Mucosa of stomach (tissue), 1 donor: ENCODE results near the gene NLRP5.
A peak's percentile ranks its signal among the peaks of the same experiment; 100 is the strongest.
"Not testable (repeated sequence)": the region's sequence is repeated elsewhere in the genome, so short reads cannot be mapped to it uniquely, and the experiment has no call there.

Source experiments
- H3K27me3 ChIP-seq: one replicate; pipeline ENCODE4 v1.7.0; 2013; ENCODE audit warnings: mild to moderate bottlenecking, low read length; ENCODE audit not compliant: control insufficient read depth, insufficient read depth
- H3K36me3 ChIP-seq: one replicate; pipeline ENCODE4 v1.7.0; 2013; ENCODE audit warnings: low read length; ENCODE audit not compliant: control insufficient read depth, insufficient read depth
- H3K4me1 ChIP-seq: one replicate; pipeline ENCODE4 v1.7.0; 2013; ENCODE audit warnings: mild to moderate bottlenecking, low read length; ENCODE audit not compliant: control insufficient read depth, insufficient read depth
- H3K4me3 ChIP-seq: one replicate; pipeline ENCODE4 v1.7.0; 2013; ENCODE audit warnings: low read length
- H3K9ac ChIP-seq: one replicate; pipeline ENCODE4 v1.7.0; 2013; ENCODE audit warnings: mild to moderate bottlenecking, low read length, moderate library complexity
- H3K9me3 ChIP-seq: one replicate; pipeline ENCODE4 v1.7.0; 2013; ENCODE audit warnings: mild to moderate bottlenecking, low read length, moderate library complexity; ENCODE audit not compliant: control insufficient read depth
- donor health status: Pancreatic carcinoma.

NLRP5 gene

GRCh38 chr19:56104423-56104822, 117.8 kb downstream of the NLRP5 start:
- Histone ChIP-seq H3K4me1 (peaks cover 38% of the 10 kb centered on the region), H3K36me3 (no peaks in the 10 kb centered on the region), H3K9ac (no peak overlapping the region), H3K27me3 (no peaks in the 10 kb centered on the region), H3K9me3 (no peaks in the 10 kb centered on the region), H3K4me3 (no peak overlapping the region)

- Histone ChIP-seq H3K4me1 (peaks cover 38% of the 10 kb centered on the region), H3K9me3 (no peaks in the 10 kb centered on the region), H3K27me3 (no peaks in the 10 kb centered on the region), H3K36me3 (no peaks in the 10 kb centered on the region), H3K9ac (peak overlapping the region; percentile 61), H3K4me3 (no peak overlapping the region)
Measured at GRCh38 chr19:56105090-56105701, 118.6 kb downstream of the NLRP5 start.

GRCh38 chr19:56105831-56106396, 119.3 kb downstream of the NLRP5 start:
- not testable (repeated sequence) for H3K27me3 ChIP-seq, H3K36me3 ChIP-seq, H3K9me3 ChIP-seq, H3K9ac ChIP-seq, H3K4me3 ChIP-seq
- peaks cover 45% of the 10 kb centered on the region for H3K4me1 ChIP-seq

GRCh38 chr19:56106397-56106849, 119.8 kb downstream of the NLRP5 start:
- Histone ChIP-seq H3K9me3 (no peaks in the 10 kb centered on the region), H3K4me1 (peaks cover 50% of the 10 kb centered on the region), H3K36me3 (no peaks in the 10 kb centered on the region), H3K4me3 (peak overlapping the region; percentile 9), H3K9ac (peak overlapping the region; percentile 65), H3K27me3 (no peaks in the 10 kb centered on the region)

- no peaks in the 10 kb centered on the region for H3K9me3 ChIP-seq
- no peaks in the 10 kb centered on the region for H3K36me3 ChIP-seq
- H3K9ac ChIP-seq = peak overlapping the region; percentile 65
- peak overlapping the region; percentile 9 for H3K4me3 ChIP-seq
- H3K4me1 ChIP-seq = peaks cover 56% of the 10 kb centered on the region
- no peaks in the 10 kb centered on the region for H3K27me3 ChIP-seq
Measured at GRCh38 chr19:56106993-56107392, 120.4 kb downstream of the NLRP5 start.

- H3K4me1 ChIP-seq = peaks cover 63% of the 10 kb centered on the region
- H3K4me3 ChIP-seq = no peak overlapping the region
- H3K27me3 ChIP-seq = no peaks in the 10 kb centered on the region
- H3K9ac ChIP-seq = peak overlapping the region; percentile 65
- H3K9me3 ChIP-seq = no peaks in the 10 kb centered on the region
- no peaks in the 10 kb centered on the region for H3K36me3 ChIP-seq
Measured at GRCh38 chr19:56107626-56108351, 121.2 kb downstream of the NLRP5 start.

- Histone ChIP-seq H3K4me1 (peaks cover 69% of the 10 kb centered on the region), H3K9me3 (no peaks in the 10 kb centered on the region), H3K36me3 (no peaks in the 10 kb centered on the region), H3K27me3 (no peaks in the 10 kb centered on the region), H3K9ac (peak overlapping the region; percentile 65), H3K4me3 (no peak overlapping the region)
Measured at GRCh38 chr19:56108447-56109195, 122.0 kb downstream of the NLRP5 start.

- Histone ChIP-seq H3K36me3 (no peaks in the 10 kb centered on the region), H3K9ac (peak overlapping the region; percentile 65), H3K9me3 (no peaks in the 10 kb centered on the region), H3K4me3 (no peak overlapping the region), H3K4me1 (peaks cover 69% of the 10 kb centered on the region), H3K27me3 (no peaks in the 10 kb centered on the region)
Measured at GRCh38 chr19:56109226-56109625, 122.7 kb downstream of the NLRP5 start.

- Histone ChIP-seq H3K4me1 (peaks cover 66% of the 10 kb centered on the region), H3K4me3 (no peak overlapping the region), H3K9me3 (no peaks in the 10 kb centered on the region), H3K9ac (peak overlapping the region; percentile 53), H3K36me3 (no peaks in the 10 kb centered on the region), H3K27me3 (no peaks in the 10 kb centered on the region)
Measured at GRCh38 chr19:56110515-56111448, 124.2 kb downstream of the NLRP5 start.
